ENCODE measurements around the gene RDH12.
"Not testable (repeated sequence)": the region's sequence is repeated elsewhere in the genome, so short reads cannot be mapped to it uniquely, and the experiment has no call there.

The RDH12 gene

GRCh38 chr14:67709346-67709745 lies 7.7 kb downstream of the RDH12 start:
- H3K9ac ChIP-seq (ENCODE audit: low read depth, low read length), result not testable (repeated sequence)

GRCh38 chr14:67709796-67710195 lies 8.1 kb downstream of the RDH12 start:
- H3K4me3 ChIP-seq (ENCODE audit: low read length); H3K9ac ChIP-seq (ENCODE audit: low read depth, low read length); H3K9me3 ChIP-seq (replicated peaks; ENCODE audit: low read length); H3K4me1 ChIP-seq (ENCODE audit: control insufficient read depth, insufficient read depth, low read length); H3K4me2 ChIP-seq (ENCODE audit: low read length); H3K36me3 ChIP-seq (ENCODE audit: insufficient read depth, low read length): not testable (repeated sequence)
- peaks cover 12% of the 10 kb centered on the region for H3K27me3 ChIP-seq (ENCODE audit: control insufficient read depth, insufficient read depth, low read length)

More at GRCh38 chr14:67709346-67709745, 7.7 kb downstream of the RDH12 start:
- H3K9me3 ChIP-seq (replicated peaks; ENCODE audit: low read length); H3K36me3 ChIP-seq (ENCODE audit: insufficient read depth, low read length); H3K4me3 ChIP-seq (ENCODE audit: low read length); H3K4me1 ChIP-seq (ENCODE audit: control insufficient read depth, insufficient read depth, low read length); H3K4me2 ChIP-seq (ENCODE audit: low read length): not testable (repeated sequence)
- peaks cover 14% of the 10 kb centered on the region for H3K27me3 ChIP-seq (ENCODE audit: control insufficient read depth, insufficient read depth, low read length)

- H3K9ac ChIP-seq (ENCODE audit: low read depth, low read length), result no peak overlapping the region
- no peaks in the 10 kb centered on the region for H3K4me1 ChIP-seq (ENCODE audit: control insufficient read depth, insufficient read depth, low read length)
- H3K9me3 ChIP-seq (replicated peaks; ENCODE audit: low read length), result no peaks in the 10 kb centered on the region
- H3K27me3 ChIP-seq (ENCODE audit: control insufficient read depth, insufficient read depth, low read length), result peaks cover 8% of the 10 kb centered on the region
- no peak overlapping the region for H3K4me3 ChIP-seq (ENCODE audit: low read length)
- no peaks in the 10 kb centered on the region for H3K36me3 ChIP-seq (ENCODE audit: insufficient read depth, low read length)
- no peak overlapping the region for H3K4me2 ChIP-seq (ENCODE audit: low read length)
Observed at GRCh38 chr14:67710209-67710608, 8.5 kb downstream of the RDH12 start.

- no peaks in the 10 kb centered on the region for H3K9me3 ChIP-seq (replicated peaks; ENCODE audit: low read length)
- H3K4me2 ChIP-seq (ENCODE audit: low read length), result no peak overlapping the region
Observed at GRCh38 chr14:67717048-67717447, 15.4 kb downstream of the RDH12 start.

GRCh38 chr14:67718265-67718664 lies 16.6 kb downstream of the RDH12 start:
- Histone ChIP-seq H3K4me1 (ENCODE audit: control insufficient read depth, insufficient read depth, low read length) (no peaks in the 10 kb centered on the region), H3K4me2 (ENCODE audit: low read length) (no peak overlapping the region), H3K27me3 (ENCODE audit: control insufficient read depth, insufficient read depth, low read length) (peaks cover 44% of the 10 kb centered on the region), H3K4me3 (ENCODE audit: low read length) (no peak overlapping the region), H3K36me3 (ENCODE audit: insufficient read depth, low read length) (no peaks in the 10 kb centered on the region), H3K9me3 (replicated peaks; ENCODE audit: low read length) (no peaks in the 10 kb centered on the region), H3K9ac (ENCODE audit: low read depth, low read length) (no peak overlapping the region)

More at GRCh38 chr14:67717048-67717447, 15.4 kb downstream of the RDH12 start:
- Histone ChIP-seq H3K4me1 (ENCODE audit: control insufficient read depth, insufficient read depth, low read length) (no peaks in the 10 kb centered on the region), H3K9ac (ENCODE audit: low read depth, low read length) (no peak overlapping the region), H3K36me3 (ENCODE audit: insufficient read depth, low read length) (no peaks in the 10 kb centered on the region), H3K4me3 (ENCODE audit: low read length) (no peak overlapping the region), H3K27me3 (ENCODE audit: control insufficient read depth, insufficient read depth, low read length) (peaks cover 31% of the 10 kb centered on the region)

- peaks cover 54% of the 10 kb centered on the region for H3K27me3 ChIP-seq (ENCODE audit: control insufficient read depth, insufficient read depth, low read length)
- not testable (repeated sequence) for H3K4me2 ChIP-seq (ENCODE audit: low read length); H3K4me3 ChIP-seq (ENCODE audit: low read length)
Observed at GRCh38 chr14:67719385-67719784, 17.7 kb downstream of the RDH12 start.

GRCh38 chr14:67719866-67720265 lies 18.2 kb downstream of the RDH12 start:
- H3K9me3 ChIP-seq (replicated peaks; ENCODE audit: low read length), result no peaks in the 10 kb centered on the region
- peaks cover 57% of the 10 kb centered on the region for H3K27me3 ChIP-seq (ENCODE audit: control insufficient read depth, insufficient read depth, low read length)
- H3K9ac ChIP-seq (ENCODE audit: low read depth, low read length), result no peak overlapping the region
- no peak overlapping the region for H3K4me2 ChIP-seq (ENCODE audit: low read length)
- no peaks in the 10 kb centered on the region for H3K4me1 ChIP-seq (ENCODE audit: control insufficient read depth, insufficient read depth, low read length)
- no peaks in the 10 kb centered on the region for H3K36me3 ChIP-seq (ENCODE audit: insufficient read depth, low read length)
- no peak overlapping the region for H3K4me3 ChIP-seq (ENCODE audit: low read length)

More at GRCh38 chr14:67719385-67719784, 17.7 kb downstream of the RDH12 start:
- H3K9ac ChIP-seq (ENCODE audit: low read depth, low read length); H3K9me3 ChIP-seq (replicated peaks; ENCODE audit: low read length); H3K36me3 ChIP-seq (ENCODE audit: insufficient read depth, low read length); H3K4me1 ChIP-seq (ENCODE audit: control insufficient read depth, insufficient read depth, low read length): not testable (repeated sequence)

- Histone ChIP-seq H3K9ac (ENCODE audit: low read depth, low read length) (no peak overlapping the region), H3K4me1 (ENCODE audit: control insufficient read depth, insufficient read depth, low read length) (no peaks in the 10 kb centered on the region), H3K9me3 (replicated peaks; ENCODE audit: low read length) (no peaks in the 10 kb centered on the region), H3K4me3 (ENCODE audit: low read length) (no peak overlapping the region), H3K36me3 (ENCODE audit: insufficient read depth, low read length) (no peaks in the 10 kb centered on the region), H3K27me3 (ENCODE audit: control insufficient read depth, insufficient read depth, low read length) (peaks cover 77% of the 10 kb centered on the region), H3K4me2 (ENCODE audit: low read length) (no peak overlapping the region)
Observed at GRCh38 chr14:67721875-67722274, 20.2 kb downstream of the RDH12 start.

GRCh38 chr14:67722293-67722692 lies 20.6 kb downstream of the RDH12 start:
- H3K4me1 ChIP-seq (ENCODE audit: control insufficient read depth, insufficient read depth, low read length), result no peaks in the 10 kb centered on the region
- peaks cover 78% of the 10 kb centered on the region for H3K27me3 ChIP-seq (ENCODE audit: control insufficient read depth, insufficient read depth, low read length)
- H3K9me3 ChIP-seq (replicated peaks; ENCODE audit: low read length), result no peaks in the 10 kb centered on the region
- peak overlapping the region; percentile 8 for H3K4me2 ChIP-seq (ENCODE audit: low read length)
- no peaks in the 10 kb centered on the region for H3K36me3 ChIP-seq (ENCODE audit: insufficient read depth, low read length)
- no peak overlapping the region for H3K9ac ChIP-seq (ENCODE audit: low read depth, low read length)
- H3K4me3 ChIP-seq (ENCODE audit: low read length), result no peak overlapping the region

- Histone ChIP-seq H3K4me1 (ENCODE audit: control insufficient read depth, insufficient read depth, low read length) (no peaks in the 10 kb centered on the region), H3K27me3 (ENCODE audit: control insufficient read depth, insufficient read depth, low read length) (peaks cover 93% of the 10 kb centered on the region), H3K36me3 (ENCODE audit: insufficient read depth, low read length) (no peaks in the 10 kb centered on the region), H3K9me3 (replicated peaks; ENCODE audit: low read length) (no peaks in the 10 kb centered on the region), H3K4me3 (ENCODE audit: low read length) (no peak overlapping the region), H3K9ac (ENCODE audit: low read depth, low read length) (no peak overlapping the region), H3K4me2 (ENCODE audit: low read length) (no peak overlapping the region)
Observed at GRCh38 chr14:67725171-67725570, 23.5 kb downstream of the RDH12 start.

GRCh38 chr14:67727361-67727760 lies 25.7 kb downstream of the RDH12 start:
- no peak overlapping the region for H3K4me2 ChIP-seq (ENCODE audit: low read length)
- peaks cover 74% of the 10 kb centered on the region for H3K27me3 ChIP-seq (ENCODE audit: control insufficient read depth, insufficient read depth, low read length)
- no peaks in the 10 kb centered on the region for H3K36me3 ChIP-seq (ENCODE audit: insufficient read depth, low read length)
- no peaks in the 10 kb centered on the region for H3K4me1 ChIP-seq (ENCODE audit: control insufficient read depth, insufficient read depth, low read length)
- H3K4me3 ChIP-seq (ENCODE audit: low read length), result no peak overlapping the region
- no peak overlapping the region for H3K9ac ChIP-seq (ENCODE audit: low read depth, low read length)
- no peaks in the 10 kb centered on the region for H3K9me3 ChIP-seq (replicated peaks; ENCODE audit: low read length)

- no peak overlapping the region for H3K4me3 ChIP-seq (ENCODE audit: low read length)
- no peaks in the 10 kb centered on the region for H3K9me3 ChIP-seq (replicated peaks; ENCODE audit: low read length)
- H3K36me3 ChIP-seq (ENCODE audit: insufficient read depth, low read length), result no peaks in the 10 kb centered on the region
- H3K9ac ChIP-seq (ENCODE audit: low read depth, low read length), result no peak overlapping the region
- peaks cover 65% of the 10 kb centered on the region for H3K27me3 ChIP-seq (ENCODE audit: control insufficient read depth, insufficient read depth, low read length)
- no peak overlapping the region for H3K4me2 ChIP-seq (ENCODE audit: low read length)
- H3K4me1 ChIP-seq (ENCODE audit: control insufficient read depth, insufficient read depth, low read length), result no peaks in the 10 kb centered on the region
Observed at GRCh38 chr14:67728258-67728657, 26.6 kb downstream of the RDH12 start.
